ENCODE results near the gene CBX5.
"Not testable (repeated sequence)": the region's sequence is repeated elsewhere in the genome, so short reads cannot be mapped to it uniquely, and the experiment has no call there.

CBX5 gene

DNA sequence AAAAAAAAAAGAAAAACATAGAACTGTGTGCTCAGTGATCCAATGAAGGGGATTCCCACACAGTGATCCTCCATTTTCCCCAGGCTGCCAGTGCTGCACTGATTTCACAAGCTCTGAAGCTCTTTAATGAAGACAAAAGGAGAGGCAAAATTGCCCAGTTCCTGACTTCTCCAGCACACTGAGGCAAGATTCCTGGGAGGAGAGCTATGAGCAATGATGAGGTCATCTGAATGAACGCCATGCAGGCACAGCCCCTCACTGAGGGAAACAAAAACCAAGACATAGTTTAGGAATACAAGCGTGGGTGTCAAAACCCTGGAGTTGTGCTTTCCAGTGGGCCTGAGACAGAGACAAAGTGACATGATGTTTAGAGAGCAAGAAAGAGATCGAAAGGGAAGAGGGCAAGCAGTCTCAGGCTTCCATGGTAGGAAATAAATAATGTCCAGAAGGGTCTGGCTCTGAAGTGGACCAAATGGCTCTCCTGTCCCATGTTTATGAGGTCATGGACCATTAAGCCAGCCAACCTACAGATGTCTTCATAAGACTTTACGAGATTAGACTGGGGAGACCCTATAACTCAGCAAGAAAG, 50.2 kb downstream of the CBX5 start:
- no peak overlapping the region for H3K4me3 ChIP-seq (ENCODE audit: low read depth, low read length)
- TF ChIP-seq, protein P1, sequence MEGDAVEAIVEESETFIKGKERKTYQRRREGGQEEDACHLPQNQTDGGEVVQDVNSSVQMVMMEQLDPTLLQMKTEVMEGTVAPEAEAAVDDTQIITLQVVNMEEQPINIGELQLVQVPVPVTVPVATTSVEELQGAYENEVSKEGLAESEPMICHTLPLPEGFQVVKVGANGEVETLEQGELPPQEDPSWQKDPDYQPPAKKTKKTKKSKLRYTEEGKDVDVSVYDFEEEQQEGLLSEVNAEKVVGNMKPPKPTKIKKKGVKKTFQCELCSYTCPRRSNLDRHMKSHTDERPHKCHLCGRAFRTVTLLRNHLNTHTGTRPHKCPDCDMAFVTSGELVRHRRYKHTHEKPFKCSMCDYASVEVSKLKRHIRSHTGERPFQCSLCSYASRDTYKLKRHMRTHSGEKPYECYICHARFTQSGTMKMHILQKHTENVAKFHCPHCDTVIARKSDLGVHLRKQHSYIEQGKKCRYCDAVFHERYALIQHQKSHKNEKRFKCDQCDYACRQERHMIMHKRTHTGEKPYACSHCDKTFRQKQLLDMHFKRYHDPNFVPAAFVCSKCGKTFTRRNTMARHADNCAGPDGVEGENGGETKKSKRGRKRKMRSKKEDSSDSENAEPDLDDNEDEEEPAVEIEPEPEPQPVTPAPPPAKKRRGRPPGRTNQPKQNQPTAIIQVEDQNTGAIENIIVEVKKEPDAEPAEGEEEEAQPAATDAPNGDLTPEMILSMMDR (IDR thresholded peaks at IDR 0.05; ENCODE audit: control insufficient read depth, extremely low read depth, insufficient read depth), result no peak
- DNase-seq (ENCODE audit: low read depth), result no peak

DNA sequence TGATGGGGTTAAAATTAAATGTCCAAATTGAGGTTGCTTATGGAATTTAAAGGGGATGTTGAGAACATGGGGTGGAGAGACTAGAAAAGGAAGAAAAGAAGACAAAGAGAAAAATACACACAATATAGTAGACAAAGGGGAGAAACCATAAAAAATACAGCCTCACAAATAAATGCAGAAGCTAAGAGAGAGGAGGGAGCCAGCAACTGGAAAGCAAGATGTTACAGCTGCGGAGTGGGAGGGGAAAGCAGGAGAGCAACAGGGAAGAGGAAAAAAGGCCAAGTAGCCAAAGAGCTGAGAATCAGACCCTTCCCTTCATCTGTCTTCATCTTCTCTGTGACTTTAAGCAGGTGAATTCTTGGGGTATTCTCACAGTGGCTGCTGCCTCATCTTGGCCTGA, 51.5 kb downstream of the CBX5 start:
- TF ChIP-seq, protein P1 (IDR thresholded peaks at IDR 0.05; ENCODE audit: control insufficient read depth, extremely low read depth, insufficient read depth), result no peak
- no peak for DNase-seq (ENCODE audit: low read depth)
- no peak overlapping the region for H3K4me3 ChIP-seq (ENCODE audit: low read depth, low read length)

DNA sequence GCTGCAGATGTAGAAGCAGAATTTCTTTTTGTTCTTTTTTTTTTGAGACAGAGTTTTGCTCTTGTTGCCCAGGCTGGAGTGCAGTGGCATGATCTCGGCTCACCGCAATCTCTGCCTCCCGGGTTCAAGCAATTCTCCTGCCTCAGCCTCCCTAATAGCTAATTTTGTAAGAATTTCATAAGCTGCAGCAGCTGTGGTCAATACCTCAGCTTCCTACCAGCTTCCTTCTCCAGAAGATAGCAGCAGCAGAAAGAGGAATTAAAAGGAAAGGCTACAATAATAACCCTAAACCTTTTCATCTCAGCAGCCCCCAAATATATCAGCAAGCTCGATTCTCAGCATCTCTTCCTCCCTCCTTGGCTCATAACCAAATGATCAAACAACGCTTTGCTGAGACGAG, 52.0 kb downstream of the CBX5 start:
- not testable (repeated sequence) for H3K4me3 ChIP-seq (ENCODE audit: low read depth, low read length); DNase-seq (ENCODE audit: low read depth)

DNA sequence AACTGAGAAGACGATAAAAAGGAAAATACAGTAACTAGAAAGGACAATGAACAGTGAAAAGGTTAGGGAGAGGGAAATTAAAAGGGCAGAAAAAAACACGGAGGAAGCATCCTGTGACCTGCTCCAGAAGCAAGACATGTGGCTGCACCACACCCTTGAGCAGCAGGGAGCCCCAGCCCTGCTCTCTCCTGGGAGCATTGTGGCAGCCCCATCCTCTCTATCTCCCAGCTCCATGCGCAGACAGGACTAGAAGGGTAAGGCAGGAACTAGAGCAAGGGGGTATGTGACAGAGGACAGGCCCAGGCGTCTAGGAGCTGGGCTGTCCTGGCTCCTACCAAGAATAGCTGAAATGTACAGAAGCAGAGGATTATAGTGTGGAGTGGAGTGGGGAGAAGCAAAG, 52.5 kb downstream of the CBX5 start:
- no peak overlapping the region for H3K4me3 ChIP-seq (ENCODE audit: low read depth, low read length)
- DNase-seq (ENCODE audit: low read depth), result no peak
- TF ChIP-seq, protein P1 (IDR thresholded peaks at IDR 0.05; ENCODE audit: control insufficient read depth, extremely low read depth, insufficient read depth), result no peak

DNA sequence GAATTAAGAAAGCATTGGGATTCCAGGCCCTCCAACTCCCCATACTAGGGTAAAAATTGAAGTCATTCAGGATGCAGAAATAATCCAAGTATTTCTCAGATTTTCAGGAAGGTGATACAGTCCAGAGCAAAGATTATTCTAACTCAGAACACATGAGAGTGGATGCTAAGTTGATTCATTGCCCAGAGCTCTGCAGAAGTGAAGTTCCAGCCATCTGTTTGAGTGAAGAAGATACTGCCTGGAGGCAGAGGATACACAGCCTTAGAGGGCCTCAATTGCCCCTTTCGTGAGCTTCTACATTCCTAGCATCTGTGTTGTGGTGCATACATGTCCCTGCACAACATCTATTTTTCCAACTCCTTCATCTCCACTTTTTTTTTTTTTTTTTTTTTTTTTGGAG, 54.3 kb downstream of the CBX5 start:
- H3K4me3 ChIP-seq (ENCODE audit: low read depth, low read length), result no peak overlapping the region
- DNase-seq (ENCODE audit: low read depth), result no peak
- TF ChIP-seq, protein P1 (IDR thresholded peaks at IDR 0.05; ENCODE audit: control insufficient read depth, extremely low read depth, insufficient read depth), result no peak

DNA sequence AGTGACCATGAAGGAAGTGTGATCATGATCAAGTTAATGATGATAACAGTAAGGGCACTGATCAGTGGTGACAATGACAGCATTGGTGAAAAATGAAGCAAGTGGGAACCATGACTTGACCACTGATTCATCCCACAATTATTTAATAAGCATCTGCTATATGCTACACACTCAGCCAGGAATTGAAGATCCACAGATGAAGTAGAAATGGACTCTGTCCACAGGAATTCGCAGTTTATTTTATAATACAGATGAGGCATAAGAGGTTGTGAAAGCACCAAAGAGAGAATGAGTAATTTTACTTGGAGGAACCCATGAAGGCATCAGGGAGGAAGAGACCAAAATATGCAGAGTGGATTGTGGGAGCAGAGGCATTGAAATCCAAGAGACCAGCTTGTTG, 57.3 kb downstream of the CBX5 start:
- TF ChIP-seq, protein P1 (IDR thresholded peaks at IDR 0.05; ENCODE audit: control insufficient read depth, extremely low read depth, insufficient read depth), result no peak
- no peak overlapping the region for H3K4me3 ChIP-seq (ENCODE audit: low read depth, low read length)
- no peak for DNase-seq (ENCODE audit: low read depth)

DNA sequence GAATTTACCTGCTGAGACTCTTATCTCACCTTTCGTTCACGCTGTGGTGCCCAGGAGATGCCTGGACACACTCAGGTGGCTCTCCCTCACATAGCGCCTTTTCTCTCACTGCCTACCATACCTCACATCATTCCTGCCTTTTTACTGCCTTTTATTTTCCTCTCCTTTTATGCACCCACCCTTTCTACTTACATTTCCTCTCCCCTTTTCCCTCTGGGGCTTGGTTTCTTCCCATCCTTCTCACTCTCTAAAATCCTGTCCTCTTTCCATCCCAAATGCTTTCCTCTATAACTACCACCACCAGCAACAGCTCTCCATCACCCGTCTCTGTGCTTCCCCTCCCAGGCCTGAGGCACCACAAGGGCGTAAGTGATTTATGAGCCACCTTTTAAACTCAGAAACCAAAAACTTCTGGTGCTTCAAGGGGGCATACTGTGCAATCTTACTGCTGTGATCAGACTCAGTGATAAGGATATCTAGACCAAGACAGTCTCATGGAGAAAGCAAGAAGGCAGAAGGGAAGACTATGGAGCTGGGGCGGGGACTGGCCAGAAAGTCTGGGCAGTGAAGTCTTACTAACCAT, 58.4 kb downstream of the CBX5 start:
- DNase-seq (ENCODE audit: low read depth), result no peak
- TF ChIP-seq, protein P1 (IDR thresholded peaks at IDR 0.05; ENCODE audit: control insufficient read depth, extremely low read depth, insufficient read depth), result no peak
- no peak overlapping the region for H3K4me3 ChIP-seq (ENCODE audit: low read depth, low read length)
